HG02870 (cell line): ENCODE measurements around the gene ZFP28.

ENCODE experiments used
- ATAC-seq: cut with Tn5 transposase; IDR thresholded peaks from one replicate; pipeline ENCODE4 v1.9.1; 2021; ENCODE audit warnings: mild to moderate bottlenecking, moderate library complexity; ENCODE audit not compliant: unreplicated experiment

ZFP28 gene

GRCh38 chr19:56595548-56595899 is 56.8 kb downstream of the ZFP28 start:
- no peak for ATAC-seq

- no peak for ATAC-seq
Measured at GRCh38 chr19:56596676-56597075, 57.9 kb downstream of the ZFP28 start.

GRCh38 chr19:56597696-56598095 is 58.9 kb downstream of the ZFP28 start:
- no peak for ATAC-seq

- ATAC-seq = no peak
Measured at GRCh38 chr19:56601375-56601774, 62.6 kb downstream of the ZFP28 start.

- no peak for ATAC-seq
Measured at GRCh38 chr19:56603829-56604228, 65.1 kb downstream of the ZFP28 start.
